H1 (cell line): ENCODE results near the gene FGGY. TPM values are rescaled to one million over a fixed set of nuclear protein-coding genes. Genes with fewer than 3 reads are reported as not detected.

ENCODE experiments used
- CTCF ChIA-PET: fragments of 300-600 bp; sonication (Branson Sonifier 250); formaldehyde crosslinking; loops from one replicate; lab custom pipeline; 2021; ENCODE audit not compliant: partially characterized antibody; lab: Charles Lee
- POLR2A ChIA-PET: fragments of 300-600 bp; sonication (Branson Sonifier 250); formaldehyde crosslinking; loops from one replicate; lab custom pipeline; 2021; ENCODE audit warnings: inconsistent platforms; ENCODE audit not compliant: partially characterized antibody; lab: Charles Lee
- DNase-seq, 2 experiments: peaks; one replicate each; pipeline versions ENCODE4 v3.0.0 to v3.0.0-alpha.2; 2010 to 2022; ENCODE audit warnings: low spot score in 2 of 2, low read depth in 1 of 2, mixed read lengths in 1 of 2
- FAIRE-seq: peaks from 2 replicates; lab custom pipeline; 2011; peaks lifted over from hg19 to GRCh38; lab: Jason Lieb, UNC
- H2AFZ ChIP-seq: 2 replicates; pipeline ENCODE4 v1.8.1; 2012; ENCODE audit warnings: low read length, inconsistent platforms
- H2AK5ac ChIP-seq: 2 replicates; pipeline ENCODE4 v1.6.1; 2013; ENCODE audit warnings: low read depth, low read length
- H2BK120ac ChIP-seq: replicated peaks from 2 replicates; pipeline ENCODE3; 2013; ENCODE audit warnings: low read depth, low read length, inconsistent platforms
- H2BK12ac ChIP-seq: 2 replicates; pipeline ENCODE4 v1.6.1; 2013; ENCODE audit warnings: low read depth, low read length
- H2BK15ac ChIP-seq: 2 replicates; pipeline ENCODE4 v1.6.1; 2013; ENCODE audit warnings: low read length
- H2BK20ac ChIP-seq: 2 replicates; pipeline ENCODE4 v1.6.1; 2013; ENCODE audit warnings: low read length
- H2BK5ac ChIP-seq: 2 replicates; pipeline ENCODE4 v1.6.1; 2013; ENCODE audit warnings: low read depth, low read length
- H3K14ac ChIP-seq: 2 replicates; pipeline ENCODE4 v1.6.1; 2013; ENCODE audit warnings: inconsistent platforms; ENCODE audit not compliant: insufficient read length
- H3K18ac ChIP-seq: 2 replicates; pipeline ENCODE4 v1.6.1; 2013; ENCODE audit warnings: low read length; ENCODE audit errors: extremely low read depth
- H3K23ac ChIP-seq: 2 replicates; pipeline ENCODE4 v1.6.1; 2013; ENCODE audit warnings: inconsistent platforms; ENCODE audit not compliant: insufficient read length
- H3K23me2 ChIP-seq: 2 replicates; pipeline ENCODE4 v1.6.1; 2013; ENCODE audit warnings: low read depth, low read length
- H3K27ac ChIP-seq: 2 replicates; pipeline ENCODE4 v1.6.1; 2011; ENCODE audit warnings: low read depth, low read length, inconsistent platforms
- H3K27me3 ChIP-seq, 4 experiments: replicated peaks in 1 of 4; 1 replicate in 1 of 4; 2 replicates in 3 of 4; pipeline versions ENCODE4 v1.6.1 to v1.8.1; 2011 to 2013; ENCODE audit warnings: low read length in 3 of 4, mild to moderate bottlenecking in 3 of 4, inconsistent platforms in 2 of 4, mixed read lengths in 2 of 4, moderate library complexity in 1 of 4; ENCODE audit not compliant: control insufficient read depth in 3 of 4, insufficient read depth in 3 of 4; ENCODE audit errors: extremely low read depth in 1 of 4
- H3K36me3 ChIP-seq, 4 experiments: 2 replicates each; pipeline versions ENCODE4 v1.6.1 to v1.8.1; 2011 to 2013; ENCODE audit warnings: mild to moderate bottlenecking in 4 of 4, low read length in 3 of 4, moderate library complexity in 2 of 4, control low read depth in 1 of 4, inconsistent platforms in 1 of 4; ENCODE audit not compliant: insufficient read depth in 4 of 4, control insufficient read depth in 2 of 4
- H3K4ac ChIP-seq: replicated peaks from 2 replicates; pipeline ENCODE3; 2013; ENCODE audit warnings: low read length, low read depth, mixed read lengths, inconsistent platforms; ENCODE audit not compliant: insufficient read length
- H3K4me1 ChIP-seq, 4 experiments: replicated peaks in 1 of 4; 1 replicate in 1 of 4; 2 replicates in 3 of 4; pipeline versions ENCODE4 v1.6.1 to v1.8.1; 2011 to 2013; ENCODE audit warnings: low read length in 3 of 4, inconsistent platforms in 2 of 4, mixed read lengths in 1 of 4; ENCODE audit not compliant: insufficient read depth in 4 of 4, control insufficient read depth in 3 of 4
- H3K4me2 ChIP-seq, 2 experiments: 2 replicates each; pipeline versions ENCODE4 v1.6.1 to v1.8.1; 2011 to 2013; ENCODE audit warnings: low read depth in 2 of 2, low read length in 2 of 2, control low read depth in 1 of 2, inconsistent platforms in 1 of 2, mild to moderate bottlenecking in 1 of 2; ENCODE audit not compliant: insufficient read depth in 1 of 2
- H3K4me3 ChIP-seq, 4 experiments: fragments of 200-600, 300-600 bp in 1 of 4; sonication (generic), shearing (Covaris generic), sonication (Bioruptor Twin) in 1 of 4; 2 replicates each; pipeline versions ENCODE4 v1.5.1 to v1.8.1; 2011 to 2016; ENCODE audit warnings: low read length in 4 of 4, low read depth in 3 of 4, control low read depth in 2 of 4, inconsistent platforms in 2 of 4, mild to moderate bottlenecking in 2 of 4, mixed read lengths in 1 of 4, moderate library complexity in 1 of 4; ENCODE audit not compliant: insufficient read depth in 2 of 4; ENCODE audit errors: extremely low read depth in 1 of 4
- H3K56ac ChIP-seq: replicated peaks from 2 replicates; pipeline ENCODE3; 2013; ENCODE audit warnings: low read depth, mild to moderate bottlenecking, mixed read lengths, low read length, inconsistent platforms; ENCODE audit not compliant: insufficient read length
- H3K79me1 ChIP-seq: 2 replicates; pipeline ENCODE4 v1.6.1; 2013; ENCODE audit warnings: low read depth, low read length, control low read depth
- H3K79me2 ChIP-seq, 2 experiments: 2 replicates each; pipeline versions ENCODE4 v1.6.1 to v1.8.1; 2012 to 2013; ENCODE audit warnings: low read length in 2 of 2, mild to moderate bottlenecking in 2 of 2, inconsistent platforms in 1 of 2; ENCODE audit not compliant: insufficient read depth in 2 of 2, control insufficient read depth in 1 of 2
- H3K9ac ChIP-seq, 4 experiments: replicated peaks in 1 of 4; 1 replicate in 1 of 4; 2 replicates in 3 of 4; pipeline versions ENCODE4 v1.6.1 to v1.8.1; 2011 to 2013; ENCODE audit warnings: low read depth in 3 of 4, low read length in 3 of 4, control low read depth in 2 of 4, mild to moderate bottlenecking in 2 of 4, moderate library complexity in 2 of 4, inconsistent platforms in 1 of 4; ENCODE audit errors: extremely low read depth in 1 of 4
- H3K9me3 ChIP-seq, 2 experiments: 2 replicates each; pipeline versions ENCODE4 v1.6.1 to v1.8.1; 2012 to 2013; ENCODE audit warnings: mild to moderate bottlenecking in 2 of 2, moderate library complexity in 2 of 2, control low read depth in 1 of 2, inconsistent platforms in 1 of 2, low read depth in 1 of 2, low read length in 1 of 2, mixed read lengths in 1 of 2; ENCODE audit not compliant: insufficient read depth in 2 of 2
- H4K20me1 ChIP-seq, 2 experiments: replicated peaks in 1 of 2; 2 replicates each; pipeline versions ENCODE3 to v1.8.1; 2011 to 2013; ENCODE audit warnings: inconsistent platforms in 2 of 2, low read length in 2 of 2, mild to moderate bottlenecking in 1 of 2; ENCODE audit not compliant: insufficient read depth in 2 of 2, control insufficient read depth in 1 of 2
- H4K5ac ChIP-seq: 2 replicates; pipeline ENCODE4 v1.6.1; 2013; ENCODE audit warnings: low read length, low read depth, mixed read lengths, inconsistent platforms; ENCODE audit not compliant: insufficient read length
- H4K8ac ChIP-seq: 2 replicates; pipeline ENCODE4 v1.8.0; 2013; ENCODE audit warnings: mild to moderate bottlenecking, moderate library complexity, low read length, inconsistent platforms; ENCODE audit not compliant: insufficient read depth; ENCODE audit errors: extremely low read depth
- H4K91ac ChIP-seq: replicated peaks from 2 replicates; pipeline ENCODE3; 2013; ENCODE audit warnings: low read length, mixed read lengths, inconsistent platforms; ENCODE audit not compliant: insufficient read length
- EP300 ChIP-seq, 2 experiments: IDR thresholded peaks; 1 replicate in 1 of 2; 2 replicates in 1 of 2; pipeline ENCODE4 v1.6.1; 2011 to 2012; ENCODE audit warnings: low read depth in 2 of 2, low read length in 2 of 2, mild to moderate bottlenecking in 2 of 2, borderline replicate concordance in 1 of 2, inconsistent platforms in 1 of 2, moderate library complexity in 1 of 2
- NRF1 ChIP-seq: IDR thresholded peaks from 2 replicates; pipeline ENCODE4 v1.6.1; 2011; ENCODE audit warnings: mild to moderate bottlenecking, low read depth, low read length, improper control_type of control experiment
- POU5F1 ChIP-seq: IDR thresholded peaks from 2 replicates; pipeline ENCODE4 v1.6.1; 2011; ENCODE audit warnings: low read depth, mild to moderate bottlenecking, low read length, moderate library complexity
- TCF12 ChIP-seq: IDR thresholded peaks from 2 replicates; pipeline ENCODE4 v1.6.1; 2011; ENCODE audit warnings: low read depth, mild to moderate bottlenecking, low read length
- WGBS, 2 experiments: shearing (Covaris generic) in 1 of 2; methylation state at CpG; one replicate each; pipeline versions ENCODE4 v1.1.6 to v1.1.7; 2013 to 2015; ENCODE audit warnings: low lambda C conversion rate in 2 of 2, mixed read lengths in 2 of 2, inconsistent platforms in 1 of 2, low coverage in 1 of 2, missing lambda C conversion rate in 1 of 2; ENCODE audit not compliant: insufficient replicate concordance in 2 of 2, insufficient coverage in 1 of 2, insufficient read length in 1 of 2; ENCODE audit errors: extremely low coverage in 1 of 2, missing lambda C conversion rate in 1 of 2; 5-methylcytosine and 5-hydroxymethylcytosine counted together
- polyA plus RNA-seq, 7 experiments: library from polyadenylated mRNA; depleted of rRNA in 3 of 7; stranded (reverse) in 5 of 7; unstranded in 2 of 7; fragments of >200 nt in 5 of 7; fragments of 200-250 nt in 2 of 7; gene quantifications; 1 replicate in 5 of 7; 2 replicates in 1 of 7; 4 replicates in 1 of 7; pipeline versions ENCODE4 v1.2.1 to v1.2.3, GENCODE V29; 2011 to 2013; ENCODE audit warnings: missing spikeins in 2 of 7, mixed read lengths in 2 of 7
- total RNA-seq: library from RNA; stranded (reverse); fragmentation: NEBNext Ultra II Directional; extraction: Animal tissue kit (Norgen Biotek cat#: 25700); gene quantifications from 2 replicates; pipeline ENCODE4 v1.2.1, GENCODE V29; 2021
- TF ChIP-seq, protein P1 (sequence below): IDR thresholded peaks from 2 replicates; pipeline ENCODE4 v1.6.1; 2012; ENCODE audit warnings: inconsistent platforms

Gene FGGY
- total and polyA plus RNA-seq, 2 of the 8 experiments (the other 6 are each of a cell fraction or from before 2014, with no cell fraction given), result 10.3 to 12.5 TPM

- WGBS, 2 experiments, result 86% methylated on average over 1 of the region's 1 CpG; no CpG with 5 or more reads in 1 of the 2 experiments
- Histone ChIP-seq H3K79me1 (no peaks in the 10 kb centered on the region), H2BK12ac (no peak overlapping the region), H4K20me1 (no peaks in the 10 kb centered on the region), H2BK120ac (no peak overlapping the region), H2AFZ (no peak overlapping the region), H4K91ac (no peak overlapping the region), H4K5ac (no peak overlapping the region), H3K27ac (no peak overlapping the region), H3K4me3 (no peak overlapping the region), H2BK5ac (no peak overlapping the region), H3K18ac (no peak overlapping the region), H3K23ac (no peak overlapping the region), H2AK5ac (no peak overlapping the region), H3K36me3 (no peaks in the 10 kb centered on the region), H2BK20ac (no peak overlapping the region), H3K9me3 (peaks cover 0 to 2% of the 10 kb centered on the region in 2 experiments; a peak in 1 of 4 replicates), H3K56ac (no peak overlapping the region), H3K4ac (no peak overlapping the region), H3K27me3 (no peaks in the 10 kb centered on the region), H4K8ac (no peak overlapping the region), H3K4me1 (peaks cover 0 to 10% (median 2%) of the 10 kb centered on the region in 4 experiments; a peak in 3 of 7 replicates), H2BK15ac (no peak overlapping the region), H3K4me2 (no peak overlapping the region), H3K23me2 (no peaks in the 10 kb centered on the region), H3K14ac (no peak overlapping the region), H3K79me2 (no peaks in the 10 kb centered on the region), H3K9ac (no peak overlapping the region)
- POLR2A ChIA-PET, result no interaction called here
- no peak for DNase-seq
- CTCF ChIA-PET, result interaction anchor here (0.9 kb wide), 1 partner anchor 16 kb away, joined by 3 read pairs; no protein-coding TSS in a partner anchor
- no peak for FAIRE-seq
- TF ChIP-seq NRF1 (no peak), POU5F1 (no peak), TCF12 (no peak), EP300 (IDR thresholded peaks at IDR 0.05; ENCODE audit: borderline replicate concordance in 1 of 2, low read depth in 2 of 2, low read length in 2 of 2) (no peak)
- TF ChIP-seq, protein P1, sequence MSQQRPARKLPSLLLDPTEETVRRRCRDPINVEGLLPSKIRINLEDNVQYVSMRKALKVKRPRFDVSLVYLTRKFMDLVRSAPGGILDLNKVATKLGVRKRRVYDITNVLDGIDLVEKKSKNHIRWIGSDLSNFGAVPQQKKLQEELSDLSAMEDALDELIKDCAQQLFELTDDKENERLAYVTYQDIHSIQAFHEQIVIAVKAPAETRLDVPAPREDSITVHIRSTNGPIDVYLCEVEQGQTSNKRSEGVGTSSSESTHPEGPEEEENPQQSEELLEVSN, result no peak
Measured at GRCh38 chr1:59443310-59443709, 146.4 kb downstream of the FGGY start.
